NCI-H510A (cell line): ENCODE measurements around the gene CORO6.
A peak's percentile ranks its signal among the peaks of the same experiment; 100 is the strongest.

Experiments used
- DNase-seq: peaks from one replicate; lab custom pipeline; 2025; lab: John Stamatoyannopoulos, UW

The CORO6 gene

DNA sequence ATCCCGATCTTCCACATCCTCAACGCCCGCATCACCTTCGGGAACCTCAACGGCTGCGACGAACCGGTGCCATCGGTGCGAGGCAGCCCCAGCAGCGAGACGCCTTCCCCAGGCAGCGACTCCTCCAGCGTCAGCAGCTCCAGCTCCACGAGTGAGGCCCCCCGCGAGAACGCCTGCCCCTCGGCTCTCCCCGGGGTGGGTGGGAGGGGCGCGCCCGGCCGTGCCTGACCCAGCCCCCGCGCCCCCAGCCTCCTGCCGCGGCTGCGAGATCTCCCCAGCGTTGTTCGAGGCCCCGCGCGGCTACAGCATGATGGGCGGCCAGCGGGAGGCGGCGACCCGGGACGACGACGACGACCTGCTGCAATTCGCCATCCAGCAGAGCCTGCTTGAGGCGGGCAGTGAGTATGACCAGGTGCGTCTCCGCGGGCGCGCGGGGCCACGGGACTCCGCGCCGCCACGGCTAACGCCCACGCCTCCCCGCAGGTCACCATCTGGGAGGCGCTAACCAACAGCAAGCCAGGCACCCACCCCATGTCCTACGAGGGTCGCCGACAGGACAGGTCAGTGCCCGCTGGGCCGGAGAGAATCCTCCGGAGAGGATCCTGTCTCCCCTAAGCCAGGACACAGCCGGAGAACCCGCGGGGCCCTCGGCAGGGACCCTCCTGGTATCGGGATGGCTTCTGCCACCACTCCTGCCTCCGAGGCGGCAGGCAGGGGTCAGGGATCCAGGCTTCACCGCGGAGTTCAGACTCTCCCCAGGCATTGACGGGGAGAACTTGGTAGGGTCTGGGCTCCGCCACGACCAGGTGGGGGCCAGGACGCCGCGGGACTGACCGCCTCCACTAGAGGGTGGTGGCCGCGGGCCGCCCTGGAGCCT is 10.1 kb downstream of the CORO6 start:
- no peak for DNase-seq

DNA sequence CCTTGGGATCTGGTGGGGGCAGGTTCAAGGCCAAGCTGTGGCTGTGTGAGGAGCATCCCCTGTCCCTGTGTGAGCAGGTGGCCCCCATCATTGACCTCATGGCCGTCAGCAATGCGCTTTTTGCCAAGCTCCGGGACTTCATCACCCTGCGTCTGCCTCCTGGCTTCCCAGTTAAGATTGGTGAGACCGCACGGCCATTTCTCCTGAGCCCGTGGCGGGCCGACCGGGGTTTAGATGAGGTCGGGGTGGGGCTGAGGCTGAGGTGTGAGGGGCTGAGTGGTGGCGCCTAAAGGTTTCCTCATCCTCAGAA is 10.7 kb downstream of the CORO6 start:
- no peak for DNase-seq

DNA sequence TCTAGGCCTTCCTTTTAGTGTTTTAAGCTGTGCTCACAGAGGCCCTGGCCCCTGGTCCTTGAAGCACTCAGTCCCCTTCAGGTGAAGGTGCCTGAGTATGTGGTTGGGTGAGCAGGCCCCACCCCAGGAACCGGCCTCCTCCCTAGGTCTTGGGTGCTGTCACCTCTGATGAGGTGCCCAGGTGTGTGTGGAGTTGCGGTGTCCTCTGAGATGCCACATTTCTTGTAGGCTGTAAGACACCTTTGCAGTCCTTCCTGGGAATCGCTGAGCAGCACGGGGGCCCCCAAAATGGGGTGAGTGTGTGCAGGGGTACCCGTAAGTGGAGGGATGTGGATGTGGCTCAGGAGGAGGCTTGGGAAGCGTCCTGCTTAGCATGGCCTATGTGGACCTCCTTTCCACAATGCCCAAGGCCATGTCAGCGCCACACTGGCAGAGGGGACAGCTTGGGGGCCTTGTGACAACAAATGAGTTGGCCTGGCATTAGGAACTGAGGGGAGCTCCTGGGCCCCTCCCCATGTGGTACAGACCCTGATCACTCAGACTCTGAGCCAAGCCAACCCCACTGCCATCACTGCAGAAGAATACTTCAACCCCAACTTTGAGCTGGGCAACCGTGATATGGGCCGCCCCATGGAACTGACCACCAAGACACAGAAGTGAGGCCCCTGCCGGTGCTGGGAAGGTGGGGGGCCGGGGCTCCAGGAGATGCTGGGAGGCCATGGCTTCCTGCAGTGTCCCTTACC is 11.2 kb downstream of the CORO6 start:
- no peak for DNase-seq

DNA sequence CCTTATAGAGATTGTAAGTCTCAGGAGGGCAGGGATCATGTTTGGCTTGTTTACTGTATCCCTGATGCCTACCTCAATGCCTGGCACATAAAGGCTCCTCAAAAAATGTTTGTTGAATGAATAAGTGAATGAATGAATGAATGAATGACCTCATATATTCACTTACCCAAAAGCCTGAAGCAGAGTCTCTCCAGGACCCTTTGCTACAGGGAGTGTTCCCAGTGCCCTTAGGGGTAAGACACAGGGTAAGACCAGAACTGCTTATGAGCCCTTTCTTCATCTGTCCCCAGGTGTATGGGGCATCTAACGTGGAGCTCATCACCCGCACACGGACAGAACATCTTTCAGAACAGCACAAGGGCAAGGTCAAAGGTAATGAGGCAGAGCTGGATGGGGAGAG is 12.3 kb downstream of the CORO6 start:
- DNase-seq: no peak

DNA sequence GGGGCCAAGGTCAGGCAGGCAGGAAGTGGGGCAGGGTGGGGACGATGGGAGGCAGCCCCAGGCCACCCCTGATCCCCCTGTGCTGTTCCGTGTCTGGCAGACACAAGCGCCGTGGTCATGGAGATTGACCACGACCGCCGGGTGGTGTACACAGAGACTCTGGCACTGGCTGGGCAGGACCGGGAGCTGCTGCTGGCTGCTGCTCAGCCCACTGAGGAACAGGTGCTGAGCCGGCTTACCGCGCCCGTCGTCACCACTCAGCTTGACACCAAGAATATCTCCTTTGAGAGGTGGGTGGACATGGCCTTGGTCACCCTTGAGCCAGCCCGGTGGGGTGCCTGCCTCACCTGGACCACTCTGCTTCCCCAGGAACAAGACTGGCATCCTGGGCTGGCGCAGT is 13.7 kb downstream of the CORO6 start:
- DNase-seq: no peak

DNA sequence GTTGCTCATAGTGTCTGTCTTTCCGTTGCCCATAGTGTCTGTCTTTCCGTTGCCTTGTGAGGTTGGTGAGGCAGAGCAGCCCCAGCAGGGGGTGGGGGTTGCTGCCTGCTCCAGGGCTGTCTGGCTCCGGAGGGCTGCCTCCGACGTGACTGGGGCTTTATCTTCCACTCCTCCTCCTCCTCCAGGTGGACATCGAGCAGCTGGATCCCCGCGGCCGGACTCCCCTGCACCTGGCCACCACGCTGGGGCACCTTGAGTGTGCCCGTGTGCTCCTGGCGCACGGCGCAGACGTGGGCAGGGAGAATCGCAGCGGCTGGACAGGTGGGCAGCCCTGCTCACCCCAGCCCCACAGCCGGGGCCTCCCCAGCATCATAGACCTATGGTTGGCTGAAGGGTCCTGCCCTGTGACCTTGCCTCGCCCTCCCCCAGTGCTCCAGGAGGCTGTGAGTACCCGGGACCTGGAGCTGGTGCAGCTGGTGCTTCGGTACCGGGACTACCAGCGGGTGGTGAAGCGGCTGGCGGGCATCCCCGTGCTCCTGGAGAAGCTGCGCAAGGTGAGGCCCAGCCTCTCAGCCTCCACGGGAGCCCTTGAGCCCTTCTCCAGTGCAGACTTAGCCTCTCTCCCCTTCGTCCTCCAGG is 15.0 kb downstream of the CORO6 start:
- no peak for DNase-seq

DNA sequence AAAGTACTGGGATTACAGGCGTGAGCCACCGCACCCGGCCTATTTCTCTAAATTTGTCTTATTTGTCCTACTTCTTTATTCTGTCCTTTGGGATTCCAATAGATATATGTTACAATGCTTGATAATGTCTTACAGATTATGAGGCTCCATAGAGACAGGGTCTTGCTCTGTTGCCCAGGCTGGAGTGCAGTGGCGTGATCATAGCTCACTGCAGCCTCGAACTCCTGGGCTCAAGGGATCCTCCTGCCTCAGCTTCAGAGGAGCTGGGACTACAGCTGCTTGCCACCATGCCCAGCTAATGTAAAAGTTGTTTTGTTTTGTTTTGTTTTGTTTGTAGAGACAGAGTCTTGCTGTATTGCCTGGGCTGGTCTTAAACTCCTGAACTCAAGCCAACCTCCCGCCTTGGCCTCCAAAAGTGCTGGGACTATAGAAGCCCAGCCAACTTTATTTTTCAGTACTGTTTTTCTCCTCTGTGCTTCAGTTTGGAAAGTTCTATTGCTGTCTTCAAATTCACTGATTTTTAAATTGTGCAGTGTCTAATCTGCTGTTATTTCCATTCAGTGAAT is 19.5 kb downstream of the CORO6 start:
- DNase-seq: no peak

DNA sequence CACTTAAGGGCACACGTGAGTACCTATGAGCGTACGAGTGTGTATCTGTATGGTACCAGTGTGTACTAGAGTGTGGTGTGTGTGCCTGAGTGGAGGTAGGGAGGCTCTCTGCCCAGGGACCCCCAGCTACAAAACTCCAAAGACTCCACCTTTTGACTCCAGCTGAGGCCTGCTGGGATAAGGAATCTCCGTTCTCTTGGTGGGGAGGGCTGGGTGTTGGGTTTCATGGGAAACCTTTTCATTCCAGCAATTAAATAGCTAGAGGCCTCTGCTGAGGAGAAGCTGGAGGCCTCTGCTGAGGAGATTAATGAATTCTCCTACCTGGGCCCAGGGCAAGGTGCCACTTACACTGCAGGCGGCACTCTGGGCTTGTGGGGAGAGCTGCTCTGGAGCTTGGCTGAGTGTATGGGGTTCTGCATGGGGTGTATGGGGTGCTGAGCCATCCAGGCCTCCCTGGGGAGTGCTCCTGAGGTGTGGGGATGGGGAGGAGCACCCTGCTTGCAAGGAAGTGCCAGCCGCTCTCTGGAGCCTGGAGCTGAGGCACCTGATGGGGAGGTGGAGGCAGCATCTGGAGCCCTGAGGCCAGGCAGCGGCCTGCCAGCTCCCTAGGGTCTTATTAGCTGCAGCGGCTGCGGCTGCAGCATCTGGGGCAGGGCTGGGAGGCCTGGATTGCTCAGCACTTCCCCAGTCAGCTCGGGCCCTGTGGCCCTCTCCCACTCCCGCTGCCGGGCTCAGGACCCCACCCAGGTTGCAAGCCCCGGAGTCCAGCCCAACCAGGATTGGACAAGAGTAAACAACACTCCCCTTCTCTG is 25.1 kb downstream of the CORO6 start:
- DNase-seq: no peak

DNA sequence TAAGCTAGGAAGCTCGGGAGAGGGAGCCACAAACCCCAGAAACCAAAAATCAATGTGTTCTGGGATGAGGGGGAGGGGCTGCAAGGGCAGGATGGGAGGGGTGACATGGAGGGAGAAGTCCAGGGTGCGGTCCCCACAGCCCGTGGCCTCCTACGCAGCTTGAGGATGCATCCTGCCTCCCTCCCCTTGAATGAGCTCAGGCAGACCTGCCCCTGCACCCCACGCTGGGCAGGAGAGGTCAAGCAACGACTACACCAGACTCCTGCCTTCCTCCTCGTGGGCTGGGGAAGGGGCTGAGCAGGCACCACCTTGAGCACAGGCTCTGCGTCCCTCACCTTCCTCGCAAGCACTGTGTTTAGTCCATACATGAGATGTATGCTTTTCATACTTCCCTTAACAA is 25.9 kb downstream of the CORO6 start:
- no peak for DNase-seq

DNA sequence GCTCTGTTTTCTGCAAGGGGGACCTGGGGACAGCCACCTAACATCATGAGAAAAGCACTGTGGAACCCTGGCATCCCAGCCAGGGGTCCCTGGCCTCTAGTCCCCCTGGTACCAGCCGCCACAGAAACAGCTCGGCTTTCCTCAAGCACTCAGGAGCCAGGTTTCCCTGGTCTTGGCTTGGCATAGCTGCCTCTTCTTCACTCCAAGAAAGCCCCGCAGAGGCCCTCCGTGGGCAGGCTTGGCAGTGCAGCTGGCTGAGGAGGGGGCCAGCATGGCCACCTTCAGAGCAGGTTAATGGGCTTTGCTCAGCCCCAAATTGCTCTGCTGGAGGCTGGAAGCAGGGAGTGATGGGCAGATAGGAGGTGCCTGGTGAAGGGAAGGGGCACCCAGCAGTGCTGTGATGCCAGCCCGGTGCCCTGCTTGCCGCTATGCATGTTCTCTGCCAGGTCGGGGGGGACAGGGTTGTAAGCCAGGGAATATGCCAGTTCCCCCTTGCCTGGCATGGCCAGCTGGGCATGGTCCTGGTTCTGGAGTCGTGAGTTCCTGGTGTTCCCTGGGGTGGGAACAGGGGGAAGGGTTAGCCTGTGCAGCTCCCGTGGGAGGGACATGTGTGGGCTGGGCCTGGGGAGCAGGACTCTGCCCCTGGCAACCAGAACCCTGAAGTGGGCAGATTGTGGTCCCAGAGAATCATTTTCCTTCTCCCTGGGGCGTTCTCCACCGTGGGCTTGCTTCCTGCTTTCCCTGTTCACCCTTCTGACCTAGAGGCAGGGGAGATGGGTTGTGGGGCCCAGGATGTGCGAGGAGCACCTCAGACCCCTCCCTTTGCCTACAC is 26.6 kb downstream of the CORO6 start:
- no peak for DNase-seq

DNA sequence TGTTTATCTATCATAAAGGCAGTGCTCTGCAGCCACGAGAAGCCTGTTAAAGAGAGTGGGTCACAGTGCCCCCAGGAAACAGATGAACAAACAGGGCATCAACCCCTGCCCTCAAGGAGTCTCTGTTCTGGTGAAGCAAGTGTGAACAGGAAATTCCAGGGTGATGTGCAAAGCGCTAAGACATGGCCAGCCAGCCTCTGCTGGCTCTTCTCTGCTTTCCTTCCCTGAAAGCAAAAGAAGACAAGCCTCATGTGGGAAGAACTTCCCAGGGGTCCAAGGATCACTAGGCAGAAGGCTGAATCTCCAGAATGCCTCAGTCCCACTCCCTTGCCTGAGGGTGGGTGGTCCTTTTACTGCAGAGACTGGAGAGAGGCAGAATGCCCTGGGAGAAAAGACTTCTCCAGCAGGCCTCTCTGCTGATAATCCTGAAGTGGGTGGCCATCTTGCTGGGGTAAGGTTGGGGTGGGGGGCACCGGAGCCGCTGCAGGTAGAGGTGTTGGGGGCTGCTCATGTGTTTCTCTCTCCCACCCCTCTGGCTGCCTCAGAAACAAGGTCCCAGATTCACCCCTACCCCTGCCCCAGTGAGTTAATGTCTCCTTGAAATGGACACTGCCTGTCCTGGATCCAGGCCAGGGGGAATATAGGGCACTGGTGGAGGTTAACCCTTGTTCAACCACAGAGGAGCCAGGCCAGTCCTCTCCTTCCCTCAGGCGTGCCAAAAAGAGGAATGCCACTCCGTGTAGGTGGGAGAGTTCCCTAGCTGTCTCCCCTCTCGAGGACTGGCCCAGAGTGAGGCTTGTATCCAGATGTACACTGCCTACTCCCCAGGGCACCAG is 27.4 kb downstream of the CORO6 start:
- DNase-seq: no peak

DNA sequence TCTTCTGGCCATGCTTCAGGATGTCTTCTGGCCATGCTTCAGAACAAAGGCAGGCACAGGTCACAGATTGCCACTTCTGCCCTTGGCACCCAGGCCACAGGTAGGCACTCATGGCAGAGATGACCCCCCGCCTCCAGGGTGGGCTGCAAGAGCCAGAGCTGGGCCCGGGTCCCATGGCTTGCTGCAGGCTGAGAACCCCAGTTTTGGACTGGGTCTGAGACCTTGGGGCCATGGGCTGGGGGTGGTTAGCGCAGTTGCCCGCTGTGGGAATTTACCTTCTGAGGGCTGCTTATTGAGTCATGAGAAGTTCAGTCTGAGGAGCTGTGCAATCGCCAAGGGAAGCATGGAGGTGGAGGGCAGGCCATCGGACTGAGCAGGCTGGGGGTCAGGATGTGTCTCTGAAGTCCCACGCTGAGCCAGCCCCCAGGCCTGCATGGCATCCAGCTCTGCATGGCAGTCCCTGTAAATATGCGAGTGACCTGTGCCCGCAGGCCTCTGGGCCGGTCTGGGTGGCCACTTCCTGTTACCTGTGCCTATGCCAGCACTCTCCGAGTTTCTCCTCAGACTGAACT is 28.1 kb downstream of the CORO6 start:
- DNase-seq: no peak

DNA sequence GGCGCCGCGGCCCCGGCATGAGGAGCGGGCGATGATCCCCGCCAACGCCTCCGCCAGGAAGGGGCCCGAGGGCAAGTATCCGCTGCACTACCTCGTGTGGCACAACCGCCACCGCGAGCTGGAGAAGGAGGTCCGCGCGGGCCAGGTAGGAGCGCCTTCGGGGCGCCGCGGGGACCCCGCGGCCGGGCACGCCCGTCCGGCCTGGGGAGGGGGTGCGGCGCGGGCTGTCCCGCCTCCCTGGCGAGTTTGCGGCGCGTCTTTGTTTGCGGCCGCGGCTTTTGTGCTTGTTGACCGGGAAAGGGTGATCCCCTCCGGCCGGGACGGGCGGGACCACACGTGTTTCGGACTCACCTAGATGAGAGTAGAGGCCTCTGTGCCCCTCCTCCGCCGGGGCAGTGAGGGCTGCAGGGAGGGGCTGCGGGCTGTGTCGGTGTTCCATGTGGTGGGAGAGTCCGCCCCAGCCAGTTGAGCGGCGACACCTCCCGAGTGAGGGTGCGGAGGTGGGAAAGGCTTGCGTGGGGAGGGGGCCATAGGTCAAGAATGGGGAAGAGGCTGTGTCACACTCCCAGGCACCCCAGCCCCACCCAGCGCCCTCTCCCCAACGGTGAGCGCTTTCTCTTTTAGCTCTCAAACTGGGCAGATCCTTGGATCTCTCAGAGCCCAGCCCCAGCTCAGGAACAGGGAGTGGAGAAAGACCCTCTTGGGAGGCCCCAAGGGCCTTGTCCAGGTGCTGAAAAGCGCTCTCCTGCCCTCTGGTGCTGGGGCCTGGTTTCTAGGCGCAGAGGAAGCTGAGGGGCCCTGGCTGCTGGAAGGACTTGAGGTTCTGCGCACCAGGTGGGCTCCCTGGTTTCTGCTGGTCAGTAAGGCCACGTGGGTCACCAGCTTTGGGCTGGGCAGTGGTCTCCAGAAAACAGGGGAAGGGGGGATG is 28.9 kb downstream of the CORO6 start:
- DNase-seq: peak; percentile 24

DNA sequence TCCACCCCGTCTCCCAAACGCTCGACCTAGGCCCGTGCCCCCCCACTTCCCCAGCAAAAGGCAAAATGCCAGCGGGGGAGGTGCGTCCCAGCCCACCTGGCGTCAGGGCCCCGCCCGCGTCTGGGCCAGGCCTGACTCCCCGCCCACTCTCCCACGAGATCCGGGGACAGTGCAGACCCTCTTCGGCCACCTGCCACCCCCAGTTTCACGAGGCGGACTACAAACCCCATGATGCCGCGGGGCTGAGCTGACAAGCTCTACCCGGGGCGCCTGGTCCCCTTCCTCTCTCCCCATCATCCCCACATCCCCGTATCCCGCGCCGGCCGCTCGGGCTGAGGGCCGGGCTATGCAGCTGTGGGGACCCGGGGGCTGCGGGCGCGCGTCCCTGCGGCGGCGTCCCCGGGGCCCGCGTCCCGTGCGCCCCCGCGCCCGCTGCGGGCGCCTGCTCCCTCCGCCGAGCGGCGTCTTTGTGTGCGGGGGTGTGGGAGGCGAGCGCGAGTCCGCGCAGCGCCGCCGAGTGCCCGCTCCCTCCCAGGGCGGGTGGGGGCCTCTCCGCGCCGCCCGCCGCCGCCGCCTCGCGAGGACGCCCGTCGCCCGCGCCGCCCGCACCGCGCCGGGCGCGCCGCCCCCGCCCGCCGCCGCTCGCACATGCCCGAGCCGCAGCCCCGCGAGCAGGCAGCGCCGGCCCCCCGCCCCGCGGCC is 29.7 kb downstream of the CORO6 start, which contains the start of gene ANKRD13B:
Gene ANKRD13B (plus strand): TSS at position 283 of the 702 bp plus-strand sequence. CDS start 490 bp downstream, outside the sequence.
- DNase-seq: peak; percentile 48

DNA sequence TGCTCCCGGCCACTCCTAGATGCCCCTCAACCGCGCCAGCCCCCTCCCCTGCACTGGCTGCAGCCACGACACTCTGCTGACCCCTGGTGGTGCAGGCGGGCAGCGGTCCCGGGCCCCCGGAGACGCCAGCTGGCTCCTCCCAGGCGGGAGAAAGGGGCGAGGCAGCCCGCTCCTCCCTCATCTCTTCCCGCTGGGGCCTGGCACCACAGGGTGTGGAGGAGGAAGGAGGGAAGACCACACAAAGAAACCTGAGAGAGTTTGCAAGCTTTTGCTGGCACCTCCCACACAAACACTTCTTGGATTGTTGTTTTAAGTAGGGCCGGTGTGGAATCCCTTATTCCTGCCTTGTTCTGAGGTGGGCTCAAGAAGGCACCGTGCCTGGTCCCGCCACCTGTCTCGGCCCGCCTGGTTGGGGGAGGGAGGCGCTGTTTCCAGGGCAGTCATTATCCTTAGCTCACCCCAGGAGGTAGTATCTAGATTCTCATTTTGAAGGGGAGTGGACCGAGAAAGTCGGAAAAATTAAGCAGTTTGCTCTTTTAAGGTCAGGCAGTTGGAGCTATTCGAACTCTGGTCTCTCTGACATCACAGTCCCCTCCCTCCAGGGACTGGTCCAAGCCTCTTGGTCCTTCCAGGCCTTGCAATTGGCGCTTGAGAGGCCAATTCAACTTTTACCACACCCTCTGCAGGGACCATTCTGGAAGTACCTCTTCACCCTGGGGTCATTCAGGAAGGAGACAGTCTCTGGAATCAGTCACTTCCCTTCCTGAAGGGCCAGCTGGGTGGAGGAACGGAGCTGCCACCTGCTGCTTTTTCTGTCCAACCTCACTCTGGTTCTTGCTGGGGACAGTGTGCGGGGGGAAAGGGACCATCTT is 30.7 kb downstream of the CORO6 start:
- DNase-seq: peak; percentile 91

DNA sequence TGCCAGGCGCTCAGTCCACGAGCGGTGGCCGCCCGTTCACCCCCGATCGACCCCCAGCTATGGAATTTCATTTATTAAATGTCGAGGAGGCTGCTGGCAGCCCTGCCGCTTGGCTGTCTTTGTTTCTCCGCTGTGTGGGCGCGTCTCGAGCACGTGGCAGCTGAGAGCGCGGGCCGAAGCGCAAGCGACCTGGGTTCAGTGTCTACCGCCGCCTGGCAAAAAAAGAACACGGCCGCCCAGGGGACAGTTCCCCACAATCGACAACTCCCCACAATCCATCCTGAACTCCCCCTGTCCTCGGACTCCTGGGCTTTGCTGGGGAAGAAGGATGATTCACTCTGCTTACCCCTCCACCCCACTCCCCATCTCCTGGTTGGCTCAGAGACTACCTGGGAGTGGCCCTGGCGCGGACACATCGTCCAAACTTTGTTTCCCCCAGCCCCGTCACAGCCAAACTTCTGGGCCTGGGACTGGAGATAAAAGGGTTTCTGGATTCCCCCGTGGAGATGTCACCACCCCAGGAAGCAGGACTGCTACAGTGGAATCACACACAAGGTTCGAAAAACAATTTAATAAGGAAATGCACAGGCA is 31.5 kb downstream of the CORO6 start:
- DNase-seq: peak; percentile 64
